Endodermal cell (in vitro differentiated cells): Measurements from ENCODE around the gene IL16. TPM values are rescaled to one million over a fixed set of nuclear protein-coding genes. Genes with fewer than 3 reads are reported as not detected.

Source experiments
- DNase-seq: peaks from one replicate; pipeline ENCODE4 v3.0.0-alpha.2; 2017
- H3K27ac ChIP-seq: 2 replicates; pipeline ENCODE4 v1.5.1; 2013; ENCODE audit warnings: mild to moderate bottlenecking, low read depth, low read length, moderate library complexity
- H3K27me3 ChIP-seq: 2 replicates; pipeline ENCODE4 v1.6.1; 2013; ENCODE audit warnings: mild to moderate bottlenecking, low read length, moderate library complexity; ENCODE audit not compliant: insufficient read depth, control insufficient read depth, poor library complexity, severe bottlenecking
- H3K36me3 ChIP-seq: 2 replicates; pipeline ENCODE4 v1.7.0; 2013; ENCODE audit warnings: mild to moderate bottlenecking, low read length, moderate library complexity; ENCODE audit not compliant: control insufficient read depth, insufficient read depth
- H3K4me1 ChIP-seq: one replicate; pipeline ENCODE4 v1.7.0; 2013; ENCODE audit warnings: low read length; ENCODE audit not compliant: control insufficient read depth, insufficient read depth
- H3K4me3 ChIP-seq: 2 replicates; pipeline ENCODE4 v1.5.1; 2013; ENCODE audit warnings: mild to moderate bottlenecking, low read length, moderate library complexity
- H3K9ac ChIP-seq: 2 replicates; pipeline ENCODE4 v1.6.1; 2013; ENCODE audit warnings: mild to moderate bottlenecking, low read length, moderate library complexity; ENCODE audit not compliant: poor library complexity, severe bottlenecking; ENCODE audit errors: extremely low read depth
- H3K9me3 ChIP-seq: 2 replicates; pipeline ENCODE4 v1.6.1; 2013; ENCODE audit warnings: mild to moderate bottlenecking, low read length, moderate library complexity; ENCODE audit not compliant: control insufficient read depth
- H3K27ac Mint-ChIP-seq: 2 replicates; pipeline ENCODE4 v1.8.0; 2020; ENCODE audit warnings: mixed read lengths
- H3K27me3 Mint-ChIP-seq: 2 replicates; pipeline ENCODE4 v1.8.0; 2021; ENCODE audit warnings: mild to moderate bottlenecking, mixed read lengths; ENCODE audit not compliant: insufficient read depth
- H3K36me3 Mint-ChIP-seq: 2 replicates; pipeline ENCODE4 v1.8.0; 2020; ENCODE audit warnings: low read depth, mixed read lengths
- H3K4me1 Mint-ChIP-seq: 2 replicates; pipeline ENCODE4 v1.8.0; 2020; ENCODE audit warnings: mixed read lengths
- H3K4me3 Mint-ChIP-seq: 2 replicates; pipeline ENCODE4 v1.8.0; 2020; ENCODE audit warnings: mild to moderate bottlenecking, moderate library complexity, mixed read lengths
- H3K9me3 Mint-ChIP-seq: 2 replicates; pipeline ENCODE4 v1.8.0; 2020; ENCODE audit warnings: mild to moderate bottlenecking, mixed read lengths
- CTCF ChIP-seq: fragments of 200-600 bp; sonication (generic); conservative IDR thresholded peaks from 2 replicates; pipeline ENCODE4 v1.5.0; 2021; ENCODE audit warnings: antibody characterized with exemption, mild to moderate bottlenecking
- WGBS, 2 experiments: methylation state at CpG; one replicate each; pipeline versions ENCODE4 v1.1.5 to v1.1.7; 2013; ENCODE audit warnings: missing lambda C conversion rate in 2 of 2, mixed read lengths in 1 of 2; ENCODE audit not compliant: insufficient coverage in 1 of 2, insufficient read length in 1 of 2; 5-methylcytosine and 5-hydroxymethylcytosine counted together
- total RNA-seq, 2 donors: library from RNA; stranded (reverse); fragmentation: NEBNext Ultra II Directional in 1 of 2; extraction: Animal tissue kit (Norgen Biotek cat#: 25700) in 1 of 2; gene quantifications; 2 replicates in 1 of 2; 3 replicates in 1 of 2; pipeline ENCODE4 v1.2.1, GENCODE V29; 2021

The IL16 gene
- total RNA-seq, 2 donors from 2014 or later = 0.13 to 0.24 TPM

DNA sequence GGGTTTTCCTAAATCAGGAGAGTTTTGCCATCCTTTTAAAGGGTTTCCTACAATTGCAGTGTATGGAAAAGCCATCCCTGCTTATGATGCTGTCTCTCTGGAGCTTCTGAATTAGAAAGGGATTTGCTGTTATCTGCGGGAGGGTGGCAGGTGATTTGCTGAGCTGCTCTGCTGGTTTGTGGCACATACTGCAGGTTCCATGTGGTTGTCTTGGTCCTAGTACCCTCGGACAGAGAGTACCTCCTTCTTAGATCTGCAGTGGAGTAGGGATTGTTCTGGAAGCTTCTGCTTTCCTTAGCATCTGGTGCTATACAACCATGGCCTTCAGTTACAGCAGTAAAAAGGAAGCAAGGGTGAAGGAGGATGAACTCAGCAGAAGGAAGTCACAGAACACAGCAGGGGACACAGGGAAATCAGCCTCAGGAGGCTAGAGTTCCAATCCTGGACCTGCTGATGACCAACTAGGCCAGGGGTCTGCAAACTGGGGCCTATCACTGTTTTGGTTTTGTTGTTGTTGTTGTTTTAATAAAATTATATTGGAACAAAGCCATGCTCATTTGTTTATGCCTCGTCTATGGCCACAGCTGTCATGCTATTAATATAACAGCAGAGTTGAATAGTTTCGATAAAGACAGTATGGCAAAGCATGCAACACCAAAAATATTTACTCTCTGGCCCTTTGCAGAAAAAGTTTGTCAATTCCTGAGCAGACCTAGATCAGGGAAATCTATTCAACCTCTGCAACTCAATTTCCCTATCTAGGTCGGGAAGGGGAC, 87.8 kb downstream of the IL16 start:
- no peak for TF ChIP-seq CTCF
- Histone ChIP-seq H3K27ac (no peak overlapping the region), H3K9ac (no peak overlapping the region), H3K4me1 (no peaks in the 10 kb centered on the region), H3K4me3 (no peak overlapping the region), H3K27me3 (no peaks in the 10 kb centered on the region), H3K9me3 (no peaks in the 10 kb centered on the region), H3K36me3 (no peaks in the 10 kb centered on the region)
- Mint-ChIP-seq H3K4me3 (no peak overlapping the region), H3K27ac (no peak overlapping the region), H3K27me3 (peaks cover 4% of the 10 kb centered on the region), H3K36me3 (no peaks in the 10 kb centered on the region), H3K4me1 (no peaks in the 10 kb centered on the region), H3K9me3 (no peaks in the 10 kb centered on the region)
- 94 to 96% methylated on average over 2 to 5 of the region's 5 CpGs for WGBS, 2 experiments
- peak; percentile 21 for DNase-seq

DNA sequence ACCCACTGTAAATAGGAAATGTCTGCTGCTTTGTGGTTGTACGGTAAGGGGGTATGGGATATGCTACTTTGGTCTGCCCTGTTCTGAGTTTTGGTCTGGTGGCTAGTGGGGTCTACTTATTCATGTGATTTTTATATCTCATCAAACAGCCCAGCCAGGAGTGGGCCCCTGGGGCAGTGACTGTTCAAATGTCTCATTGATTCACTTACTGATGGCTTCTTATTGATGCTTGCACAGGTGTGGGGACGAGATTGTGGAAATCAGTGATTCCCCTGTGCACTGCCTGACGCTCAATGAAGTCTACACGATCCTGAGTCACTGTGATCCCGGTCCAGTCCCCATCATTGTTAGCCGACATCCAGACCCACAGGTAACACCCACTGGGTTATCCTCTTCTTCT, 88.8 kb downstream of the IL16 start:
- H3K36me3 Mint-ChIP-seq = no peaks in the 10 kb centered on the region
- Histone ChIP-seq H3K4me3 (no peak overlapping the region), H3K4me1 (no peaks in the 10 kb centered on the region), H3K36me3 (no peaks in the 10 kb centered on the region), H3K27ac (no peak overlapping the region), H3K9me3 (no peaks in the 10 kb centered on the region), H3K27me3 (no peaks in the 10 kb centered on the region), H3K9ac (no peak overlapping the region)
- H3K4me1 Mint-ChIP-seq = no peaks in the 10 kb centered on the region
- H3K27ac Mint-ChIP-seq = no peak overlapping the region
- no peak for DNase-seq
- no peak for TF ChIP-seq CTCF
- peaks cover 2% of the 10 kb centered on the region for H3K27me3 Mint-ChIP-seq
- no peak overlapping the region for H3K4me3 Mint-ChIP-seq
- 91% methylated on average over 5 to 6 of the region's 6 CpGs for WGBS, 2 experiments
- no peaks in the 10 kb centered on the region for H3K9me3 Mint-ChIP-seq

GRCh38 chr15:81286621-81287121, 90.0 kb downstream of the IL16 start:
- Mint-ChIP-seq H3K36me3 (no peaks in the 10 kb centered on the region), H3K27ac (no peak overlapping the region), H3K4me1 (no peaks in the 10 kb centered on the region), H3K4me3 (no peak overlapping the region), H3K27me3 (peaks cover 7% of the 10 kb centered on the region), H3K9me3 (no peaks in the 10 kb centered on the region)
- Histone ChIP-seq H3K4me1 (no peaks in the 10 kb centered on the region), H3K36me3 (no peaks in the 10 kb centered on the region), H3K9ac (no peak overlapping the region), H3K9me3 (no peaks in the 10 kb centered on the region), H3K27me3 (no peaks in the 10 kb centered on the region), H3K4me3 (no peak overlapping the region), H3K27ac (no peak overlapping the region)
- 94 to 100% methylated on average over 1 to 2 of the region's 2 CpGs for WGBS, 2 experiments
- DNase-seq = no peak
- TF ChIP-seq CTCF = no peak
